Gastrocnemius medialis (tissue), 4 donors: Measurements from ENCODE around the gene PTPRN2. TPM values are rescaled to one million over a fixed set of nuclear protein-coding genes. Genes with fewer than 3 reads are reported as not detected.

Experiments
- ATAC-seq, 2 donors: fragments of 150-250 bp; one replicate each; pipeline ENCODE4 v1.9.1; 2016
- DNase-seq, 2 donors: peaks; one replicate each; pipeline ENCODE4 v3.0.0-alpha.2; 2019
- H3K27ac ChIP-seq, 4 donors: fragments of 200-600 bp; sonication (generic); 1 replicate in 1 of 4; 2 replicates in 3 of 4; pipeline ENCODE4 v1.5.1; 2016 to 2018; ENCODE audit warnings: mild to moderate bottlenecking in 2 of 4, moderate library complexity in 1 of 4
- H3K27me3 ChIP-seq, 3 donors: fragments of 200-600 bp; sonication (generic) in 2 of 3; 1 replicate in 1 of 3; 2 replicates in 2 of 3; pipeline versions ENCODE4 v1.5.1 to v1.6.0; 2016 to 2019; ENCODE audit warnings: mild to moderate bottlenecking in 1 of 3, moderate library complexity in 1 of 3
- H3K36me3 ChIP-seq, 2 donors: fragments of 200-600 bp; sonication (generic) in 1 of 2; one replicate each; pipeline ENCODE4 v1.5.1; 2017 to 2018
- H3K4me1 ChIP-seq, 2 donors: fragments of 200-600 bp; sonication (generic) in 1 of 2; one replicate each; pipeline ENCODE4 v1.5.1; 2016 to 2017; ENCODE audit warnings: mild to moderate bottlenecking in 2 of 2
- H3K4me3 ChIP-seq, 4 donors: fragments of 200-600 bp; sonication (generic) in 3 of 4; 1 replicate in 1 of 4; 2 replicates in 3 of 4; pipeline ENCODE4 v1.5.1; 2016 to 2019; ENCODE audit warnings: mild to moderate bottlenecking in 2 of 4
- H3K9me3 ChIP-seq, 3 donors: fragments of 200-600 bp; sonication (generic) in 2 of 3; 1 replicate in 1 of 3; 2 replicates in 2 of 3; pipeline ENCODE4 v1.5.1; 2016 to 2019
- CTCF ChIP-seq, 5 experiments: fragments of 450-650 bp in 3 of 5; fragments of 200-600 bp in 2 of 5; sonication (generic) in 2 of 5; IDR thresholded peaks in 4 of 5; conservative IDR thresholded peaks in 1 of 5; 1 replicate in 4 of 5; 2 replicates in 1 of 5; pipeline ENCODE4 v1.5.1; 2016 to 2019; ENCODE audit warnings: antibody characterized with exemption in 5 of 5, mild to moderate bottlenecking in 3 of 5, moderate library complexity in 3 of 5
- POLR2A ChIP-seq, 2 donors: fragments of 450-650 bp; IDR thresholded peaks; one replicate each; pipeline ENCODE4 v1.6.1; 2017; ENCODE audit warnings: antibody characterized with exemption in 2 of 2, mild to moderate bottlenecking in 2 of 2, moderate library complexity in 2 of 2
- in situ Hi-C, 4 donors: fragments of 200-750 bp; cut with MboI; loops; one replicate each; pipeline versions ENCODE4 v1.15.0 to v1.8.0; 2017; ENCODE audit warnings: low sequenced_read_pairs in 4 of 4
- intact Hi-C: fragments of 100-400 bp; cut with DNase I; formaldehyde crosslinking; loops from one replicate; pipeline ENCODE4 v1.15.1; 2023; ENCODE audit warnings: low total_unique reads
- total RNA-seq, 4 donors: library from RNA; depleted of rRNA; stranded (reverse); fragments of >200 nt; gene quantifications; one replicate each; pipeline versions ENCODE4 v1.1.0 to v1.2.3, GENCODE V29; 2016

The PTPRN2 gene
- total RNA-seq, 4 donors from 2014 or later = 0.66 to 0.85 (median 0.81) TPM

- in situ Hi-C loops = no loop called here
Measured at GRCh38 chr7:158053183-158053915, 534.3 kb downstream of the PTPRN2 start.

GRCh38 chr7:158052381-158053060 is 535.1 kb downstream of the PTPRN2 start:
- no peaks in the 10 kb centered on the region for H3K9me3 ChIP-seq
- H3K4me3 ChIP-seq = no peak overlapping the region
- ATAC-seq (no peak), DNase-seq (no peak)
- H3K36me3 ChIP-seq = no peaks in the 10 kb centered on the region
- no peaks in the 10 kb centered on the region for H3K27me3 ChIP-seq
- no peak overlapping the region for H3K27ac ChIP-seq
- H3K4me1 ChIP-seq = no peaks in the 10 kb centered on the region
- in situ Hi-C loops = no loop called here
- no peak for TF ChIP-seq POLR2A (IDR thresholded peaks at IDR 0.05)
- no peak for TF ChIP-seq CTCF (IDR thresholded peaks at IDR 0.05 in 4 of 5, conservative IDR thresholded peaks at IDR 0.05 in 1 of 5)
- intact Hi-C loops = no loop called here

More at GRCh38 chr7:158053183-158053915, 534.3 kb downstream of the PTPRN2 start:
- Histone ChIP-seq H3K27ac (no peak overlapping the region), H3K27me3 (no peaks in the 10 kb centered on the region), H3K9me3 (no peaks in the 10 kb centered on the region), H3K36me3 (no peaks in the 10 kb centered on the region), H3K4me3 (no peak overlapping the region), H3K4me1 (no peaks in the 10 kb centered on the region)
- intact Hi-C loops = no loop called here
- DNase-seq (no peak), ATAC-seq (no peak)
- no peak for TF ChIP-seq CTCF (IDR thresholded peaks at IDR 0.05 in 4 of 5, conservative IDR thresholded peaks at IDR 0.05 in 1 of 5)
- TF ChIP-seq POLR2A (IDR thresholded peaks at IDR 0.05) = no peak

- H3K27me3 ChIP-seq = no peaks in the 10 kb centered on the region
- no peaks in the 10 kb centered on the region for H3K9me3 ChIP-seq
- H3K36me3 ChIP-seq = no peaks in the 10 kb centered on the region
- H3K4me3 ChIP-seq = no peak overlapping the region
- TF ChIP-seq POLR2A (IDR thresholded peaks at IDR 0.05) (no peak), CTCF (IDR thresholded peaks at IDR 0.05 in 4 of 5, conservative IDR thresholded peaks at IDR 0.05 in 1 of 5) (no peak)
- ATAC-seq (no peak), DNase-seq (no peak)
- no peaks in the 10 kb centered on the region for H3K4me1 ChIP-seq
- no peak overlapping the region for H3K27ac ChIP-seq
- intact Hi-C loops = no loop called here
- in situ Hi-C loops = no loop called here
Measured at GRCh38 chr7:158051776-158052175, 535.8 kb downstream of the PTPRN2 start.

GRCh38 chr7:158050978-158051651 is 536.5 kb downstream of the PTPRN2 start:
- no peaks in the 10 kb centered on the region for H3K4me1 ChIP-seq
- H3K36me3 ChIP-seq = no peaks in the 10 kb centered on the region
- in situ Hi-C loops = no loop called here
- intact Hi-C loops = no loop called here
- no peak for DNase-seq
- H3K9me3 ChIP-seq = no peaks in the 10 kb centered on the region
- H3K27ac ChIP-seq = no peak overlapping the region
- no peak overlapping the region for H3K4me3 ChIP-seq
- TF ChIP-seq POLR2A (IDR thresholded peaks at IDR 0.05) (no peak), CTCF (IDR thresholded peaks at IDR 0.05 in 4 of 5, conservative IDR thresholded peaks at IDR 0.05 in 1 of 5) (no peak)
- ATAC-seq = no peak
- no peaks in the 10 kb centered on the region for H3K27me3 ChIP-seq
